GM23248 (cell line): ENCODE data around the gene THOC1.

Experiments used
- EZH2 ChIP-seq: fragments of 200-600 bp; sonication (generic); IDR thresholded peaks from 2 replicates; pipeline ENCODE4 v1.6.1; 2018; ENCODE audit warnings: antibody characterized with exemption, mild to moderate bottlenecking; ENCODE audit not compliant: insufficient read depth, poor library complexity, severe bottlenecking
- EZH2phosphoT487 ChIP-seq: fragments of 200-600 bp; sonication (generic); IDR thresholded peaks from 2 replicates; pipeline ENCODE4 v1.6.1; 2018; ENCODE audit warnings: antibody characterized with exemption, moderate library complexity, mild to moderate bottlenecking, low read depth; ENCODE audit not compliant: insufficient read depth

DNA sequence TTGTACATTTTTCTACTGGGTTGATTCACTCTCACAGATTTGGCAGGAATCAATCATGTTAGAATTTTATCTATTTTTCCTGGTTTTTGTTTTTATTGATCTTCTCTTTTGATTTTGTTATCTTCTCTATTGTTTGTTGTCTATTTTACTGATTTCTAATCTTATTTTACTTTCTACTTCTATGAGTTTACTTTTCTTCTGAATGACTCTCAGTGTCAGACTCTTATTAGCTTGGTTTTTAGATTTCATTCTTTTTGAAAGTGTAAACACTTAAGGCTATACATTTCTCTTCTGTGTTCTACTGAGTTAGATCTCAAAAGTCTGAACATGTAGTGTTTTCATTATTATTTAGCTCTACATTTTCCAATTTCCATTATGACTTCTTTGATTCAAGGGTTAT, 47.1 kb downstream of the THOC1 start:
- TF ChIP-seq EZH2phosphoT487 (no peak), EZH2 (no peak)
